Measurements from ENCODE around the gene CRHR1.

GRCh38 chr17:45785480-45786193 lies 1.5 kb downstream of the CRHR1 start:
- TF ChIP-seq POLR2A (IDR thresholded peaks at IDR 0.05) (no peak), POLR2AphosphoS5 (IDR thresholded peaks at IDR 0.05) (no peak), CTCF (IDR thresholded peaks at IDR 0.05) (no peak)
